Esophagus muscularis mucosa (tissue), 4 donors: ENCODE measurements around the gene TMEM175. TPM values are rescaled to one million over a fixed set of nuclear protein-coding genes. Genes with fewer than 3 reads are reported as not detected.

ENCODE experiments used
- DNase-seq: peaks from one replicate; pipeline ENCODE4 v3.0.0-alpha.2; 2017; ENCODE audit errors: extremely low spot score
- H3K27ac ChIP-seq, 4 donors: fragments of 200-600 bp; sonication (generic); replicated peaks in 1 of 4; 1 replicate in 3 of 4; 2 replicates in 1 of 4; pipeline ENCODE4 v1.5.1; 2016 to 2019; ENCODE audit warnings: mild to moderate bottlenecking in 1 of 4
- H3K27me3 ChIP-seq, 4 donors: fragments of 200-600 bp; sonication (generic); one replicate each; pipeline versions ENCODE4 v1.5.1 to v1.6.0; 2016 to 2019
- H3K36me3 ChIP-seq, 4 donors: fragments of 200-600 bp; sonication (generic); one replicate each; pipeline ENCODE4 v1.5.1; 2016 to 2019
- H3K4me1 ChIP-seq, 4 donors: fragments of 200-600 bp; sonication (generic); one replicate each; pipeline ENCODE4 v1.5.1; 2016 to 2019
- H3K4me3 ChIP-seq, 4 donors: fragments of 200-600 bp; sonication (generic); 1 replicate in 2 of 4; 2 replicates in 2 of 4; pipeline ENCODE4 v1.5.1; 2016 to 2019; ENCODE audit warnings: mild to moderate bottlenecking in 4 of 4, moderate library complexity in 1 of 4
- H3K9me3 ChIP-seq, 4 donors: fragments of 200-600 bp; sonication (generic); 1 replicate in 3 of 4; 2 replicates in 1 of 4; pipeline ENCODE4 v1.5.1; 2016 to 2019
- EP300 ChIP-seq: sonication (generic); formaldehyde crosslinking; IDR thresholded peaks from one replicate; pipeline ENCODE4 v1.6.1; 2017; ENCODE audit warnings: antibody characterized with exemption
- POLR2A ChIP-seq: fragments of 450-650 bp; IDR thresholded peaks from one replicate; pipeline ENCODE4 v1.6.1; 2017; ENCODE audit warnings: antibody characterized with exemption, moderate library complexity, mild to moderate bottlenecking, low read depth
- POLR2AphosphoS5 ChIP-seq, 2 donors: sonication (generic); formaldehyde crosslinking; IDR thresholded peaks; one replicate each; pipeline ENCODE4 v1.6.1; 2017; ENCODE audit warnings: antibody characterized with exemption in 2 of 2
- WGBS: methylation state at CpG from one replicate; pipeline ENCODE4 v1.1.5; 2018; 5-methylcytosine and 5-hydroxymethylcytosine counted together
- intact Hi-C: fragments of 100-400 bp; cut with DNase I; formaldehyde crosslinking; loops from one replicate; pipeline ENCODE4 v1.15.1; 2023
- total RNA-seq, 4 donors: library from RNA; depleted of rRNA; stranded (reverse); fragments of >200 nt; gene quantifications; one replicate each; pipeline versions ENCODE4 v1.1.0 to v1.2.1, GENCODE V29; 2016
- TF ChIP-seq, protein P1 (sequence below), 3 experiments: fragments of 200-600 bp in 2 of 3; fragments of 450-650 bp in 1 of 3; sonication (generic) in 2 of 3; IDR thresholded peaks; one replicate each; pipeline ENCODE4 v1.5.1; 2017 to 2019; ENCODE audit warnings: antibody characterized with exemption in 3 of 3, mild to moderate bottlenecking in 2 of 3, moderate library complexity in 1 of 3

Gene TMEM175
- total RNA-seq, 4 donors from 2014 or later = 17.6 to 39.5 (median 20.0) TPM

DNA sequence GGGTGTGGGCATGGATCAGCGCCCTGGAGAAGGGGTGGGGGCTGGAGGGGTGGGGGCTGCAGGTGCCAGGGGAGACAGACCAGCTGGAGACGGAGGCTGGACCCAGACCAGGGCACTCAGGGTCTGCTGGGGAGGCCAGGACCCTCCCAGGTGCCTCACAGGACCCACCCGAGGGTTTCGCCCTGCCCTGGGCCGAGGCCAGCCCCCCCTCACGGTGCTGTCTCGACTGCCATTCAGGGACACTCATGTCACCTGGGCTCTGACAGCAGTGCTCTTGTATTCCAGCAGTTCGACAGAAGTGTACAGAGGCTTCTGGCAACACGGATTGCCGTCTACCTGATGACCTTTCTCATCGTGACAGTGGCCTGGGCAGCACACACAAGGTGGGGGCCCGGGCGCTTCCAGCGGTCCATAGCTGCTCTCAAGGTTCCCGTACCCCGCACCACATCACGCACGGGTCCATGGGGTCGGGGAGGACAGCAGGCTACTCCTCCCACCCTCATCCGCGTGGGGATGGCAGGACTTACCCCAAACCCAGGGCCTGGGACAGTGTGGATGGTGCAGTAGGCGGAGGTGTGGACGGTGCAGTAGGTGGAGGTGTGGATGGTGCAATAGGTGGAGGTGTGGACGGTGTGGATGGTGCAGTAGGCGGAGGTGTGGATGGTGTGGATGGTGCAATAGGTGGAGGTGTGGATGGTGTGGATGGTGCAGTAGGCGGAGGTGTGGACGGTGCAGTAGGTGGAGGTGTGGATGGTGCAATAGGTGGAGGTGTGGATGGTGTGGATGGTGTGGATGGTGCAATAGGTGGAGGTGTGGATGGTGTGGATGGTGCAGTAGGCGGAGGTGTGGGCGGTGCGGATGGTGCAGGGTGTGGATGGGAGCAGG, 18.1 kb downstream of the TMEM175 start:
- no peak overlapping the region for H3K4me3 ChIP-seq
- TF ChIP-seq POLR2AphosphoS5 (IDR thresholded peaks at IDR 0.05) = no peak
- no peak for TF ChIP-seq EP300
- TF ChIP-seq, protein P1, sequence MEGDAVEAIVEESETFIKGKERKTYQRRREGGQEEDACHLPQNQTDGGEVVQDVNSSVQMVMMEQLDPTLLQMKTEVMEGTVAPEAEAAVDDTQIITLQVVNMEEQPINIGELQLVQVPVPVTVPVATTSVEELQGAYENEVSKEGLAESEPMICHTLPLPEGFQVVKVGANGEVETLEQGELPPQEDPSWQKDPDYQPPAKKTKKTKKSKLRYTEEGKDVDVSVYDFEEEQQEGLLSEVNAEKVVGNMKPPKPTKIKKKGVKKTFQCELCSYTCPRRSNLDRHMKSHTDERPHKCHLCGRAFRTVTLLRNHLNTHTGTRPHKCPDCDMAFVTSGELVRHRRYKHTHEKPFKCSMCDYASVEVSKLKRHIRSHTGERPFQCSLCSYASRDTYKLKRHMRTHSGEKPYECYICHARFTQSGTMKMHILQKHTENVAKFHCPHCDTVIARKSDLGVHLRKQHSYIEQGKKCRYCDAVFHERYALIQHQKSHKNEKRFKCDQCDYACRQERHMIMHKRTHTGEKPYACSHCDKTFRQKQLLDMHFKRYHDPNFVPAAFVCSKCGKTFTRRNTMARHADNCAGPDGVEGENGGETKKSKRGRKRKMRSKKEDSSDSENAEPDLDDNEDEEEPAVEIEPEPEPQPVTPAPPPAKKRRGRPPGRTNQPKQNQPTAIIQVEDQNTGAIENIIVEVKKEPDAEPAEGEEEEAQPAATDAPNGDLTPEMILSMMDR (IDR thresholded peaks at IDR 0.05) = no peak
- TF ChIP-seq POLR2A = no peak
- H3K36me3 ChIP-seq = peaks cover 4 to 42% (median 36%) of the 10 kb centered on the region in 4 donors
- WGBS = 87% methylated on average over 24 of the region's 30 CpGs
- peaks cover 5 to 17% (median 8%) of the 10 kb centered on the region in 4 donors for H3K4me1 ChIP-seq
- H3K9me3 ChIP-seq = no peaks in the 10 kb centered on the region
- H3K27me3 ChIP-seq = no peaks in the 10 kb centered on the region
- intact Hi-C loops = no loop called here
- no peak for DNase-seq
- H3K27ac ChIP-seq = no peak overlapping the region

DNA sequence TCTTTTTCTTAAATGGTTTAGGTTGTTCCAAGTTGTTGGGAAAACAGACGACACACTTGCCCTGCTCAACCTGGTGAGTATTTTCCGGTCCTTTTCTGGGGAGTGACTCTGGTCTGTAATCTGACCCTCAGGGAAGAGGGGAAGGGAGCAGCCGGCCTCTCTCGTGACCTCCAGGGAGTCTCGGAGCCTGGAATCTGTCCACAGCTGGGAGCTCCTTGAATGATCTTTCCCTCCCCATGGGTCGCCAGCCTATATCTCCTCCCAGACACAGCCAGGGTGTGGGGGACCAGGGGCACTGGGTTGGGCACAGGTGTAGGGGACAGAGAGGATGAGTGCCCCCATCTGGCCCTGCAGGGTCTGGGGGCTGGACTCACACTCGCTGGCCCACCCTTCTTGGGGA, 18.9 kb downstream of the TMEM175 start:
- no peak overlapping the region for H3K4me3 ChIP-seq
- 86% methylated on average over 7 of the region's 7 CpGs for WGBS
- DNase-seq = no peak

DNA sequence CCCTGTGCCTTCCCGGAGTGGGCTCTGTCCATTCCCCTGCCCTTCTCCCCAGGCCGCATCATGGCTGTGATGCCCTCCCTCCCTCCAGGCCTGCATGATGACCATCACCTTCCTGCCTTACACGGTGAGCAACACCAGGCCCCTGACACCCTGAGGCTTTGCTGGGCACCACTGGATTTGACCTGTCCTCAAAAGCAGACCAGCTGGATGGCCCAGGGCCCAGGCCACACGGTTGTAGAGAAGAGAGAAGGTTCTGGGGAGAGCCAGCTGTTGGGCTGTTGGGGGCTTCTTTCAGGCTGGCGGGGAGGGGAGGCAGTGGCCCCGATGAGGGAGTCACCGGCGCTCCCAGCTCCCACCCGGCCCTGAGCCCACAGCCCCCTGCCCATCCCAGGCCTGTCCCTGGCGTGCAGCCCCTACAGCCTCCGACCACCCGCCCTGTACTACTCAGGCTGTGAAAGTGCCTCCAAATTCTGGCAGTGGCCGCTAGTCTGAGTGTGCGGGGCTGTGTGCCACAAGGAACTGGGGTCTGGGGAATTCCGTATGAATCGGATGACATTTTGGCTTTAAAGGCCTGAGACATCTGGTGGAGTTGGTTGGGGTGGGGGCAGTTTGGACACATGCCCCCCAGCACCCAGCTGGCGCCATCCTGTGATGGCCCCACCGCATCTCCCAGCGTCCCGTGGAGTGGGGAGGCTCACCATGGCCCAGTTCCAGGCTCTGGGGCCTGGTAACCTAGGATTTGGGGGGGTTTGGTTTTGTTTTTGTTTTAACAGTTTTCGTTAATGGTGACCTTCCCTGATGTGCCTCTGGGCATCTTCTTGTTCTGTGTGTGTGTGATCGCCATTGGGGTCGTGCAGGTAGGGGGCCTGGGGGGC, 19.6 kb downstream of the TMEM175 start:
- Histone ChIP-seq H3K9me3 (no peaks in the 10 kb centered on the region), H3K27ac (no peak overlapping the region), H3K4me1 (peaks cover 2 to 7% (median 5%) of the 10 kb centered on the region in 4 donors), H3K36me3 (peaks cover 4 to 55% (median 50%) of the 10 kb centered on the region in 4 donors), H3K4me3 (no peak overlapping the region), H3K27me3 (no peaks in the 10 kb centered on the region)
- TF ChIP-seq POLR2A (no peak), POLR2AphosphoS5 (IDR thresholded peaks at IDR 0.05) (no peak), EP300 (no peak)
- TF ChIP-seq, protein P1 (IDR thresholded peaks at IDR 0.05) = no peak
- 87% methylated on average over 13 of the region's 23 CpGs for WGBS
- intact Hi-C loops = no loop called here
- DNase-seq = no peak

More for the DNA sequence above, 18.9 kb downstream of the TMEM175 start:
- H3K9me3 ChIP-seq = no peaks in the 10 kb centered on the region
- peaks cover 4 to 50% (median 44%) of the 10 kb centered on the region in 4 donors for H3K36me3 ChIP-seq
- H3K27ac ChIP-seq = no peak overlapping the region
- no peaks in the 10 kb centered on the region for H3K27me3 ChIP-seq
- peaks cover 5 to 14% (median 8%) of the 10 kb centered on the region in 4 donors for H3K4me1 ChIP-seq
- intact Hi-C loops = no loop called here
- TF ChIP-seq, protein P1 (IDR thresholded peaks at IDR 0.05) = no peak
- no peak for TF ChIP-seq POLR2AphosphoS5 (IDR thresholded peaks at IDR 0.05)
- no peak for TF ChIP-seq EP300
- TF ChIP-seq POLR2A = no peak

DNA sequence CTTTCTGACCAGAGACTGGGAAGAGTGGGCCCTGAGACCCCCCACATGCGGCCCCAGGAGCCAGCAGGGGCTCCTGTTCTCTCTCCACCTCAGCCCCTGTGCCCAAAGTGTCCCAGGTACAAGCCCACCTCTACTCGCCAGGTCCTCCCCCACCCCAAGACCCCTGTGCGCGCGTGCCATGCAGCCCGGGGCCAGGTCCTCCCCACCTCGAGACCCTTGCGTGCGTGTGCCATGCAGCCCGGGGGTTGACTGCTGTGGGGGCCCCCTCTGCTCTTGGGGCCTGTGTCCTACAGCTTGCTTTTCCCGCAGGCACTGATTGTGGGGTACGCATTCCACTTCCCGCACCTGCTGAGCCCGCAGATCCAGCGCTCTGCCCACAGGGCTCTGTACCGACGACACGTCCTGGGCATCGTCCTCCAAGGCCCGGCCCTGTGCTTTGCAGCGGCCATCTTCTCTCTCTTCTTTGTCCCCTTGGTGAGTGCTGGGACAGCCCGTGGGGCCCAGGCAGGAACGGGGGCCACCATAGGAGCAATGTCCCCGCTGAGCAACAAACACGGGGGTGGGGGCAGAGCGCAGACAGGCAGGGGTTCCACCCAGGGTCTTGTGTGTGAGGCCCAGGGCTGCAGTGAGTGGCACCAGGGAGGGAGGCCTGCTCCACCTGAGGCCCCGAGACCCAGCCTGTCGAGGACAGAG, 20.8 kb downstream of the TMEM175 start:
- Histone ChIP-seq H3K27ac (no peak overlapping the region), H3K27me3 (no peaks in the 10 kb centered on the region), H3K9me3 (no peaks in the 10 kb centered on the region), H3K36me3 (peaks cover 4 to 67% (median 59%) of the 10 kb centered on the region in 4 donors), H3K4me3 (no peak overlapping the region), H3K4me1 (peaks cover 0 to 4% (median 0%) of the 10 kb centered on the region in 4 donors)
- TF ChIP-seq EP300 = no peak
- TF ChIP-seq POLR2AphosphoS5 (IDR thresholded peaks at IDR 0.05) = no peak
- TF ChIP-seq POLR2A = no peak
- TF ChIP-seq, protein P1 (IDR thresholded peaks at IDR 0.05) = no peak
- intact Hi-C loops = no loop called here
- 100% methylated on average over 8 of the region's 28 CpGs for WGBS
- no peak for DNase-seq
